ENCODE results near the gene TAF1B. TPM values are rescaled to one million over a fixed set of nuclear protein-coding genes. Genes with fewer than 3 reads are reported as not detected.
A peak's percentile ranks its signal among the peaks of the same experiment; 100 is the strongest.

TAF1B gene
- total and polyA plus RNA-seq, 4 donors: 16.7 to 43.5 (median 24.0) TPM

DNA sequence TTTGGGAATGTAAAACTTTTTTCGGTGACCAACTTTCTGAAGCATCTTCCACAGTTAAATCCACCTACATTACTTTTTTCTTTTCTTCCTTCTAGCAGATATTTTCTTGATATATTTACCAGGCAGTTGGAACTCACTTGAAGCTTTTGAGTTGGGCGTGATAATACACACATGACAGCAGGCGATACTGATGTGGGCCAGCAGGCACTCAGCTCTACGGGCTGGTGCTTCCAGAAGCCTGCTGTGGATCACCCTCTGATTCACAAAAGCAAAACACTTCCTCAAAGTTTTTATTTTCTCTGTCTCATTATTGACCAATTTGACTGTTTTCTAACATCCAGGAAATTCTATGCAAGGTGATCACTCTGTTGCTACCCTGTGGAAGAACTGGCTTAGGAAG lies 131.1 kb downstream of the TAF1B start:
- no peak overlapping the region for H3K27ac ChIP-seq (ENCODE audit: low read depth, low read length)
- H3K4me1 ChIP-seq (ENCODE audit: control insufficient read depth, insufficient read depth, low read length): no peaks in the 10 kb centered on the region
- DNase-seq (ENCODE audit: low read depth in 4 of 6, low spot score in 6 of 6): peak in 1 of 6 donors; percentile 50
- H3K9me3 ChIP-seq (ENCODE audit: control insufficient read depth, insufficient read depth, low read length): no peaks in the 10 kb centered on the region
- 93% methylated on average over 3 of the region's 4 CpGs for WGBS (ENCODE audit: insufficient coverage)
- H3K4me3 ChIP-seq (ENCODE audit: low read depth, low read length): no peak overlapping the region
- no peaks in the 10 kb centered on the region for H3K27me3 ChIP-seq (ENCODE audit: control insufficient read depth, insufficient read depth, low read length)
- peaks cover 19% of the 10 kb centered on the region for H3K36me3 ChIP-seq (ENCODE audit: control insufficient read depth, insufficient read depth, low read length)

DNA sequence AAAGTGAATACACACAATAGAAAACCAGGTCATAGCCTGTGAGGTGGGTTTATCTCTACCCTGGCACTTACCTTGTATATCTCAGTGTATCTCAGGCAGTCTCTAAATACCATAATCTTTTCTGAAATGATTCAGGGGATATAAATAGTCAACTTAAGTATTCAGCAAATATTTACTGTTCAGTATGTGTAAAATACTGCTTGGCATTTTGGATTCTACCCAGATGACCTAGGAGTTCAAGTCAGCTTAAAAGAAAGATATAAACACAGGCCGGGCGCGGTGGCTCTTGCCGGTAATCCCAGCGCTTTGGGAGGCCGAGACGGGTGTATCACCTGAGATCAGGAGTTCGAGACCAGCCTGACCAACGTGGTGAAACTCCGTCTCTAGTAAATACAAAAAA lies 132.1 kb downstream of the TAF1B start:
- Histone ChIP-seq H3K27ac (ENCODE audit: low read depth, low read length) (no peak overlapping the region), H3K9me3 (ENCODE audit: control insufficient read depth, insufficient read depth, low read length) (no peaks in the 10 kb centered on the region), H3K4me1 (ENCODE audit: control insufficient read depth, insufficient read depth, low read length) (no peaks in the 10 kb centered on the region), H3K27me3 (ENCODE audit: control insufficient read depth, insufficient read depth, low read length) (no peaks in the 10 kb centered on the region), H3K4me3 (ENCODE audit: low read depth, low read length) (no peak overlapping the region), H3K36me3 (ENCODE audit: control insufficient read depth, insufficient read depth, low read length) (peaks cover 19% of the 10 kb centered on the region)
- WGBS (ENCODE audit: insufficient coverage): 87% methylated on average over 5 of the region's 10 CpGs
- DNase-seq (ENCODE audit: low read depth in 4 of 6, low spot score in 6 of 6): no peak

DNA sequence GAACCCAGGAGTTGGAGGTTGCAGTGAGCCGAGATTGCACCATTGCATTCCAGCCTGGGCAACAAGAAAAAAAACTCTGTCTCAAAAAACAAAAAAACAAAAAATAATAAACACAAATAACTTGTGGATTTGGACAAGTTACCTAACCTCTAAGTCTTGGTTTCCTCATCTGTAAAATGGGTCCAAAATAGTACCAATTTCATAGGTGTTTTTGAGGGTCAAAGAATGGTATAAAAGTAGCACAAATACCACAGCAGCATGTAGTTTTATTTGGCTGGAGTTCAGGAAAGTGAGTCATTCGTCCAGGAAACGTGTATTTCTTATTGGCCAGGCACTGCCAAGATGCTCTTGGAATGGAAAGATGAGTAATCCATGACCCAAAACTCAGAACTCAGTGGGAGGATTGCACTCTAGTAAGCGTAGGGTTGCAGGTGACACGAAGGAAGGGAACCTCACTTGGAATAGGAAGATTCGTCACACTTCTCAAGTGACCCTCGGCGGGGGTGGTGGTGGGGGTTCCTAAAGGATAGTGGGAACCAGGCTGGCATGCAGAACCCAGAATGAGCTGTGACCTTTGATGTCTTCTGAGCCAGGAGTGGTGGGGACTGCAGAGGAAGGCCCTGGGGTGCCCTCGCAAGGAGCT lies 132.7 kb downstream of the TAF1B start:
- Histone ChIP-seq H3K4me1 (ENCODE audit: control insufficient read depth, insufficient read depth, low read length) (no peaks in the 10 kb centered on the region), H3K36me3 (ENCODE audit: control insufficient read depth, insufficient read depth, low read length) (peaks cover 19% of the 10 kb centered on the region), H3K27me3 (ENCODE audit: control insufficient read depth, insufficient read depth, low read length) (no peaks in the 10 kb centered on the region), H3K4me3 (ENCODE audit: low read depth, low read length) (no peak overlapping the region), H3K27ac (ENCODE audit: low read depth, low read length) (no peak overlapping the region), H3K9me3 (ENCODE audit: control insufficient read depth, insufficient read depth, low read length) (no peaks in the 10 kb centered on the region)
- no peak for DNase-seq (ENCODE audit: low read depth in 4 of 6, low spot score in 6 of 6)
- 91% methylated on average over 8 of the region's 9 CpGs for WGBS (ENCODE audit: insufficient coverage)

DNA sequence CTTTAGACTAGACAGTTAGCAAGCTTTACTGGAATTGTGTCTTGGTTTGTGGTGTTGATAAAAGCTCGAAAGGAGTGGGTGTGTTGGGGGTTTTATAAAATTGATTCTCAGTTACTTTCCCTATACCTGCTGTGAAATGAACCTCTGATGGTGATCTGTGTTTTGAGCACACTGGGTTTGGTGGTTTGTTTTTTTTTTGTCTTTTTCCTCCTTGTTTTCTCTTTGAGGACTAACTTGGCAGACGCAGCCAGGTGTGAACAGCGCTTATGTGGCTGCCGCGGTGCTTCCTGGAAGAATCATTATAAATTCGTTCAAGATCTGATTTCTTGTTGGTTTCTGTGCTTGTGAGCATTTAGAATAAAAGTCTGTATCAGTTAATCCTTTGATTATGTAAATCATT lies 136.7 kb downstream of the TAF1B start:
- no CpG with 5 or more reads among the region's 6 CpGs for WGBS (ENCODE audit: insufficient coverage)
- no peaks in the 10 kb centered on the region for H3K4me1 ChIP-seq (ENCODE audit: control insufficient read depth, insufficient read depth, low read length)
- H3K27me3 ChIP-seq (ENCODE audit: control insufficient read depth, insufficient read depth, low read length): no peaks in the 10 kb centered on the region
- no peak overlapping the region for H3K27ac ChIP-seq (ENCODE audit: low read depth, low read length)
- no peaks in the 10 kb centered on the region for H3K9me3 ChIP-seq (ENCODE audit: control insufficient read depth, insufficient read depth, low read length)
- no peak overlapping the region for H3K4me3 ChIP-seq (ENCODE audit: low read depth, low read length)
- H3K36me3 ChIP-seq (ENCODE audit: control insufficient read depth, insufficient read depth, low read length): peaks cover 8% of the 10 kb centered on the region
- DNase-seq (ENCODE audit: low read depth in 4 of 6, low spot score in 6 of 6): no peak

DNA sequence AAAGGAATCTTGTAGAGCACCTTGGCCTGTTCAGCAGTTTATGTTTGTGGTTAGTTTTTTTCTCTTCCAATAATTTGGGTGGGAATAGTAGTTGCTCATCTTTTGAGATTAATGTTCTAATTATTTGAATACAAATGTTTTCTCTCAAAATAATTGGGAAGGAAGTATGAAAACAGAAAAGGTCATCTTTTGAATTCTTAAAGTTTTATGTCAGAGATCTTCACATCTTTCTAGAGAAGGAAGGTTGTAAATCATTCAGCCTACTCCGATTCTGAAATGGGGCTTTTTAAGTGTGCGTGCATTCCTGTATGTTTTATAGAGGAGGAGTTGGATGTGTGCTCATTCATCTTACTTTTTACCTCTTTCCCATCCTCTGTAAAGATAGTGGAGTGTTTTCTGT lies 137.2 kb downstream of the TAF1B start:
- no peaks in the 10 kb centered on the region for H3K4me1 ChIP-seq (ENCODE audit: control insufficient read depth, insufficient read depth, low read length)
- no CpG with 5 or more reads among the region's 2 CpGs for WGBS (ENCODE audit: insufficient coverage)
- peaks cover 6% of the 10 kb centered on the region for H3K36me3 ChIP-seq (ENCODE audit: control insufficient read depth, insufficient read depth, low read length)
- H3K27me3 ChIP-seq (ENCODE audit: control insufficient read depth, insufficient read depth, low read length): no peaks in the 10 kb centered on the region
- no peak for DNase-seq (ENCODE audit: low read depth in 4 of 6, low spot score in 6 of 6)
- no peak overlapping the region for H3K27ac ChIP-seq (ENCODE audit: low read depth, low read length)
- no peak overlapping the region for H3K4me3 ChIP-seq (ENCODE audit: low read depth, low read length)
- H3K9me3 ChIP-seq (ENCODE audit: control insufficient read depth, insufficient read depth, low read length): no peaks in the 10 kb centered on the region

DNA sequence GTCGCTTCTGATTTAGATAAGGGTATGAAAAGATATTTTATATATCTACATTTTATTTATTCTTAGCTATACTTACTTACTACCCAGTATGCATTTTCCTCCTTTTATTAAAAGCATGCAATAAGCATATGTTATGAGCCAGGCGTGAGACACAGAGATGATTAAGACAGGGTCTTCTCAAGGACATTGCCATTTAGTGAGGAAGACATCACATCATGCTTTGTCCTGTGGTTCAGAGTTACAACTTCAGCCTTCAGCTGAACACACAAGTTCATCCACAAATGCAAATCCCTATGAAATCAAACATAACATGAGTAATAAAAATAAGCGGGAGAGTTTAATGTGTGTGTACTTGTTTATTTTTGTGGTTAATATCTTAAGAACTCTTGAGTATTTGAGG lies 138.4 kb downstream of the TAF1B start:
- no peak overlapping the region for H3K4me3 ChIP-seq (ENCODE audit: low read depth, low read length)
- H3K27me3 ChIP-seq (ENCODE audit: control insufficient read depth, insufficient read depth, low read length): no peaks in the 10 kb centered on the region
- no CpG with 5 or more reads among the region's 3 CpGs for WGBS (ENCODE audit: insufficient coverage)
- peaks cover 10% of the 10 kb centered on the region for H3K36me3 ChIP-seq (ENCODE audit: control insufficient read depth, insufficient read depth, low read length)
- H3K4me1 ChIP-seq (ENCODE audit: control insufficient read depth, insufficient read depth, low read length): no peaks in the 10 kb centered on the region
- H3K9me3 ChIP-seq (ENCODE audit: control insufficient read depth, insufficient read depth, low read length): no peaks in the 10 kb centered on the region
- no peak for DNase-seq (ENCODE audit: low read depth in 4 of 6, low spot score in 6 of 6)
- no peak overlapping the region for H3K27ac ChIP-seq (ENCODE audit: low read depth, low read length)

DNA sequence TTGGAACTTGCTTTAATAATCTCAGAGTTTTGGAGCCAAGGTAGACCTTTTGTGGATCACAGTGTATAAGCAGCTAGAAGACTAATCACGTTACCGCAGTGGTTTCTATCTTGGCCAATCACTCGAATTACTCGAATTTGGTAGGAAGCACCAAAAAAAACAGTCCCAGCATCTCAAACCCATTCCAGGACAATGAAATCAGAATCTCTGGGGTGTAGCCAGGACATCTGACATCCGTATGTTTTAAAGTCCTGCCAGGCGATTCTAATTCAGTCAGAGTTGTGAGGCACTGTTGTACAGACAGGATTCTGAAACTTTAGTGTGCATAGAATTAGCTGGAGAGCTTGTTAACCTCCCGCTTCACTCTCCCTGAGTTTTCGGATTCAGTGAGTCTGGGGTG lies 139.0 kb downstream of the TAF1B start:
- no peak overlapping the region for H3K4me3 ChIP-seq (ENCODE audit: low read depth, low read length)
- H3K27me3 ChIP-seq (ENCODE audit: control insufficient read depth, insufficient read depth, low read length): no peaks in the 10 kb centered on the region
- WGBS (ENCODE audit: insufficient coverage): 69% methylated on average over 3 of the region's 8 CpGs
- H3K27ac ChIP-seq (ENCODE audit: low read depth, low read length): peak overlapping the region; percentile 54
- peak in 1 of 6 donors; percentile 84 for DNase-seq (ENCODE audit: low read depth in 4 of 6, low spot score in 6 of 6)
- H3K9me3 ChIP-seq (ENCODE audit: control insufficient read depth, insufficient read depth, low read length): no peaks in the 10 kb centered on the region
- H3K36me3 ChIP-seq (ENCODE audit: control insufficient read depth, insufficient read depth, low read length): peaks cover 14% of the 10 kb centered on the region
- no peaks in the 10 kb centered on the region for H3K4me1 ChIP-seq (ENCODE audit: control insufficient read depth, insufficient read depth, low read length)

DNA sequence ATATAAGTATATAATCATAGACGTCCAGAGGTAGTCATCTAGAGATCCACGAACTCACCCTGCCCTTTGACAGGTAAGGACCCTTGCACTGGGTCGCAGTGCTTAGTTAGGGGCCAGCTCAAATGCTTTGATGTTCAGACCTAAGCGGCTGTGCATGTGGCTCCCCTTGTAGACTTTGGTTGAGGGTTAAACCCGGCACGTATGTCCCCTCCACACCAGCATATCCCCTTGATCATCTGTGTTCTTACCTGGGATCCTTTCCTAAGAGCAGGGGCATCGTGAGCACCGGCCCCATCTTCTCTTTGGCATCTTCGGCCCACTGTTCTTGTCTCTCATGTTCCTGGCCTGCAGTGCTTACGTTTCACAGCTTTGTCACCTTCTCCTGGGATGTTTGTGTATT lies 139.6 kb downstream of the TAF1B start:
- Histone ChIP-seq H3K27ac (ENCODE audit: low read depth, low read length) (peak overlapping the region; percentile 54), H3K27me3 (ENCODE audit: control insufficient read depth, insufficient read depth, low read length) (no peaks in the 10 kb centered on the region), H3K4me3 (ENCODE audit: low read depth, low read length) (no peak overlapping the region), H3K4me1 (ENCODE audit: control insufficient read depth, insufficient read depth, low read length) (no peaks in the 10 kb centered on the region), H3K9me3 (ENCODE audit: control insufficient read depth, insufficient read depth, low read length) (no peaks in the 10 kb centered on the region), H3K36me3 (ENCODE audit: control insufficient read depth, insufficient read depth, low read length) (peaks cover 16% of the 10 kb centered on the region)
- 92% methylated on average over 7 of the region's 10 CpGs for WGBS (ENCODE audit: insufficient coverage)
- DNase-seq (ENCODE audit: low read depth in 4 of 6, low spot score in 6 of 6): no peak

DNA sequence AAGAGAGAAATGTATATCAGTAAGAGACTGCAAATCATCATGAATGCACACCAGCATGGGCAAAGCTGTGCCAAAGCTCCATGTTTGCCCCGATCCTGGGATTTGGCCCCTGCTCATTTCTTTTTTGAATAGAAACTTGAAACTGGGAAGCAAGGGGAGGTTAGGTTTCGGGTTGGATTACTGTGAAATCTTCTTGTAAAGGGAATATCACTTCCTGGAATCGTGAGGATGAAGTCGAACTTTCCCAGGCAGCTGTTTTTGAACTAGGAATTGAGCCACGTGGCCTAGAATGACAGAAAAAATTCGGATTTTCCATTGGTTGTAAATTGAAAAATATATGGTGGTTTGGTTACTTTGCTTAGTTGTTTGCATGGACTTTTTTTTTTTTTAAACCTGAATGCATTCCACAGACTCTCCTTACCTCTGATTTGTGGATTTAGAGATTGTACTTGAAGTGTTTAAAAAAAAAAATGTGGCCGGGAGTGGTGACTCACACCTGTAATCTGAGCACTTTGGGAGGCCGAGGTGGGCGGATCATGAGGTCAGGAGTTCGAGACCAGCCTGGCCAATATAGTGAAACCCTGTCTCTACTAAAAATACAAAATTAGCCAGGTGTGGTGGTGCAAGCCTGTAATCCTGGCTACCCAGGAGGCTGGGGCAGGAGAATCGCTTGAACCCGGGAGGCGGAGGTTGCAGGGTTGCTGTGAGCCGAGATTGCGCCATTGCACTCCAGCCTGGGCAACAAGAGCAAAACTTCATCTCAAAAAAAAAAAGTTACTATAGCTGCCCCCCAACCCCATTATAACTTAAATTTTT lies 140.3 kb downstream of the TAF1B start:
- peak overlapping the region; percentile 54 for H3K27ac ChIP-seq (ENCODE audit: low read depth, low read length)
- H3K9me3 ChIP-seq (ENCODE audit: control insufficient read depth, insufficient read depth, low read length): no peaks in the 10 kb centered on the region
- H3K4me3 ChIP-seq (ENCODE audit: low read depth, low read length): no peak overlapping the region
- no peak for DNase-seq (ENCODE audit: low read depth in 4 of 6, low spot score in 6 of 6)
- no peaks in the 10 kb centered on the region for H3K4me1 ChIP-seq (ENCODE audit: control insufficient read depth, insufficient read depth, low read length)
- H3K36me3 ChIP-seq (ENCODE audit: control insufficient read depth, insufficient read depth, low read length): peaks cover 16% of the 10 kb centered on the region
- 65% methylated on average over 8 of the region's 15 CpGs for WGBS (ENCODE audit: insufficient coverage)
- H3K27me3 ChIP-seq (ENCODE audit: control insufficient read depth, insufficient read depth, low read length): no peaks in the 10 kb centered on the region
